Measurements from ENCODE around the gene TCF7L2.

- TF ChIP-seq CTCF (IDR thresholded peaks at IDR 0.05; ENCODE audit: low read depth, low read length) (no peak), EZH2phosphoT487 (IDR thresholded peaks at IDR 0.05; ENCODE audit: low read depth) (no peak)
Measured at GRCh38 chr10:112950714-112951358, 789 bp downstream of the TCF7L2 start.

Data from OCI-LY3 (cell line).